Kidney epithelial cell (primary cell): Measurements from ENCODE around the gene RNF112. TPM values are rescaled to one million over a fixed set of nuclear protein-coding genes. Genes with fewer than 3 reads are reported as not detected.

Experiments
- DNase-seq: peaks from one replicate; pipeline ENCODE4 v3.0.0-alpha.2; 2010; ENCODE audit warnings: low read depth
- H3K27me3 ChIP-seq: 2 replicates; pipeline ENCODE4 v1.6.0; 2011; ENCODE audit warnings: low read length; ENCODE audit not compliant: control insufficient read depth, insufficient read depth
- H3K36me3 ChIP-seq: 2 replicates; pipeline ENCODE4 v1.5.1; 2011; ENCODE audit warnings: low read length; ENCODE audit not compliant: control insufficient read depth, insufficient read depth
- H3K4me3 ChIP-seq: 2 replicates; pipeline ENCODE4 v1.5.1; 2011; ENCODE audit warnings: low read depth, mild to moderate bottlenecking, control low read depth, low read length
- CTCF ChIP-seq: IDR thresholded peaks from 2 replicates; pipeline ENCODE4 v1.5.1; 2011; ENCODE audit warnings: mild to moderate bottlenecking, moderate library complexity, low read length, control low read depth, inconsistent platforms; ENCODE audit not compliant: insufficient read depth, poor library complexity, severe bottlenecking
- total RNA-seq: library from RNA; depleted of rRNA; stranded (reverse); fragments of >200 nt; gene quantifications from 2 replicates; pipeline ENCODE4 v1.2.3, GENCODE V29; 2015

The RNF112 gene
- total RNA-seq, 1 donor from 2014 or later: 0.08 TPM

GRCh38 chr17:19417611-19418010 is 6.6 kb downstream of the RNF112 start:
- Histone ChIP-seq H3K27me3 (peaks cover 12% of the 10 kb centered on the region), H3K4me3 (no peak overlapping the region), H3K36me3 (no peaks in the 10 kb centered on the region)
- TF ChIP-seq CTCF: no peak
- no peak for DNase-seq

- no peak for TF ChIP-seq CTCF
- Histone ChIP-seq H3K27me3 (peaks cover 10% of the 10 kb centered on the region), H3K36me3 (no peaks in the 10 kb centered on the region), H3K4me3 (no peak overlapping the region)
- no peak for DNase-seq
These were observed 7.4 kb downstream of the RNF112 start for GRCh38 chr17:19418251-19418992.

GRCh38 chr17:19421219-19421618 is 10.2 kb downstream of the RNF112 start:
- H3K4me3 ChIP-seq: no peak overlapping the region
- TF ChIP-seq CTCF: no peak
- H3K27me3 ChIP-seq: no peaks in the 10 kb centered on the region
- no peaks in the 10 kb centered on the region for H3K36me3 ChIP-seq
- DNase-seq: no peak

GRCh38 chr17:19421926-19422325 is 10.9 kb downstream of the RNF112 start:
- DNase-seq: no peak
- TF ChIP-seq CTCF: no peak
- no peaks in the 10 kb centered on the region for H3K27me3 ChIP-seq
- no peaks in the 10 kb centered on the region for H3K36me3 ChIP-seq
- no peak overlapping the region for H3K4me3 ChIP-seq

- no peak for TF ChIP-seq CTCF
- no peak for DNase-seq
- Histone ChIP-seq H3K36me3 (no peaks in the 10 kb centered on the region), H3K4me3 (no peak overlapping the region), H3K27me3 (no peaks in the 10 kb centered on the region)
These were observed 14.2 kb downstream of the RNF112 start for GRCh38 chr17:19424934-19425868.
